Eye (tissue), 1 donor: ENCODE data around the gene PKHD1.

Experiments used
- DNase-seq: peaks from one replicate; pipeline ENCODE4 v3.0.0-alpha.2; 2015

Gene PKHD1

GRCh38 chr6:51584163-51584562, 503.2 kb downstream of the PKHD1 start:
- no peak for DNase-seq

GRCh38 chr6:51578994-51579393, 508.4 kb downstream of the PKHD1 start:
- DNase-seq, result no peak

- DNase-seq, result no peak
These were observed 509.1 kb downstream of the PKHD1 start for GRCh38 chr6:51578362-51578761.

- DNase-seq, result no peak
These were observed 513.4 kb downstream of the PKHD1 start for GRCh38 chr6:51574040-51574439.

- DNase-seq, result no peak
These were observed 516.2 kb downstream of the PKHD1 start for GRCh38 chr6:51571168-51571567.

- no peak for DNase-seq
These were observed 517.1 kb downstream of the PKHD1 start for GRCh38 chr6:51570168-51570921.

GRCh38 chr6:51569594-51569993, 517.8 kb downstream of the PKHD1 start:
- no peak for DNase-seq

GRCh38 chr6:51568771-51569170, 518.6 kb downstream of the PKHD1 start:
- no peak for DNase-seq

- no peak for DNase-seq
These were observed 521.9 kb downstream of the PKHD1 start for GRCh38 chr6:51565472-51565871.
